IMR-90 (cell line): ENCODE measurements around the gene EVL. TPM values are rescaled to one million over a fixed set of nuclear protein-coding genes. Genes with fewer than 3 reads are reported as not detected.

Experiments
- ATAC-seq: fragments of 200-7000 bp; cut with Tn5 transposase; 2 replicates; pipeline ENCODE4 v1.9.1; 2020; ENCODE audit warnings: low read depth, mild to moderate bottlenecking, moderate library complexity
- BruUV-seq: library from RNA; stranded (reverse); fragments of 400-500 nt; replicated peaks from 2 replicates; lab custom pipeline; 2021; lab: Mats Ljungman, UMichigan
- CTCF ChIA-PET: fragments of 300-600 bp; formaldehyde crosslinking; extraction: SDS; loops from one replicate; lab custom pipeline; 2021; ENCODE audit warnings: antibody characterized with exemption; lab: Yijun Ruan, JAX
- POLR2A ChIA-PET: fragments of 300-600 bp; sonication (Branson Sonifier 250); formaldehyde crosslinking; loops from one replicate; lab custom pipeline; 2022; ENCODE audit warnings: antibody characterized with exemption; ENCODE audit not compliant: unreplicated experiment; lab: Charles Lee
- DNase-seq: peaks from one replicate; pipeline ENCODE4 v3.0.0; 2013
- H2AFZ ChIP-seq: replicated peaks from 2 replicates; pipeline ENCODE3; 2013; ENCODE audit warnings: low read length, mild to moderate bottlenecking; ENCODE audit not compliant: poor library complexity
- H2AK5ac ChIP-seq: 2 replicates; pipeline ENCODE4 v1.6.1; 2013; ENCODE audit warnings: low read depth, low read length, inconsistent platforms
- H2AK9ac ChIP-seq: replicated peaks from 2 replicates; pipeline ENCODE3; 2013; ENCODE audit warnings: mild to moderate bottlenecking, low read depth, low read length, moderate library complexity; ENCODE audit not compliant: poor library complexity
- H2BK120ac ChIP-seq: 2 replicates; pipeline ENCODE4 v1.6.1; 2013; ENCODE audit warnings: low read depth, low read length, inconsistent platforms
- H2BK15ac ChIP-seq: 3 replicates; pipeline ENCODE4 v1.6.1; 2013; ENCODE audit warnings: low read depth, low read length, inconsistent platforms
- H2BK20ac ChIP-seq: 2 replicates; pipeline ENCODE4 v1.6.1; 2013; ENCODE audit warnings: low read depth, mild to moderate bottlenecking, inconsistent platforms, low read length, moderate library complexity
- H2BK5ac ChIP-seq: 2 replicates; pipeline ENCODE4 v1.6.1; 2013; ENCODE audit warnings: mild to moderate bottlenecking, low read depth, low read length, inconsistent platforms; ENCODE audit not compliant: poor library complexity, severe bottlenecking
- H3K14ac ChIP-seq: replicated peaks from 2 replicates; pipeline ENCODE4 v1.6.1; 2013; ENCODE audit warnings: low read depth, low read length, inconsistent platforms
- H3K18ac ChIP-seq: 2 replicates; pipeline ENCODE4 v1.6.1; 2013; ENCODE audit warnings: low read depth, low read length, control low read depth
- H3K23ac ChIP-seq: 2 replicates; pipeline ENCODE4 v1.6.1; 2013; ENCODE audit warnings: low read depth, low read length, inconsistent platforms
- H3K27ac ChIP-seq: 2 replicates; pipeline ENCODE4 v1.5.1; 2013; ENCODE audit warnings: mild to moderate bottlenecking, control low read depth, low read length; ENCODE audit not compliant: insufficient read depth
- H3K27me3 ChIP-seq: 2 replicates; pipeline ENCODE4 v1.6.1; 2013; ENCODE audit warnings: low read length; ENCODE audit not compliant: control insufficient read depth, insufficient read depth
- H3K36me3 ChIP-seq: 2 replicates; pipeline ENCODE4 v1.6.1; 2013; ENCODE audit warnings: low read length, mixed read lengths; ENCODE audit not compliant: control insufficient read depth, insufficient read depth
- H3K4ac ChIP-seq: 2 replicates; pipeline ENCODE4 v1.6.1; 2013; ENCODE audit warnings: low read depth, low read length, inconsistent platforms
- H3K4me1 ChIP-seq: 2 replicates; pipeline ENCODE4 v1.6.1; 2013; ENCODE audit warnings: low read length, mixed read lengths; ENCODE audit not compliant: control insufficient read depth, insufficient read depth
- H3K4me2 ChIP-seq: 2 replicates; pipeline ENCODE4 v1.6.1; 2013; ENCODE audit warnings: low read depth, mild to moderate bottlenecking, control low read depth, low read length, moderate library complexity
- H3K4me3 ChIP-seq: 2 replicates; pipeline ENCODE4 v1.5.1; 2013; ENCODE audit warnings: low read depth, mild to moderate bottlenecking, control low read depth, low read length, moderate library complexity; ENCODE audit not compliant: insufficient read depth
- H3K56ac ChIP-seq: 2 replicates; pipeline ENCODE4 v1.6.1; 2013; ENCODE audit warnings: low read length, inconsistent platforms; ENCODE audit not compliant: insufficient read depth; ENCODE audit errors: extremely low read depth
- H3K79me1 ChIP-seq, 2 experiments: 2 replicates each; pipeline ENCODE4 v1.6.1; 2013; ENCODE audit warnings: low read length in 2 of 2, inconsistent platforms in 1 of 2, low read depth in 1 of 2
- H3K9ac ChIP-seq: 2 replicates; pipeline ENCODE4 v1.6.1; 2013; ENCODE audit warnings: low read depth, low read length, control low read depth
- H3K9me1 ChIP-seq: 2 replicates; pipeline ENCODE4 v1.6.1; 2013; ENCODE audit warnings: low read length, inconsistent platforms; ENCODE audit not compliant: insufficient read depth
- H3K9me3 ChIP-seq: 2 replicates; pipeline ENCODE4 v1.6.1; 2013; ENCODE audit warnings: low read length; ENCODE audit not compliant: control insufficient read depth, insufficient read depth
- H4K20me1 ChIP-seq: 2 replicates; pipeline ENCODE4 v1.6.1; 2013; ENCODE audit warnings: low read length, inconsistent platforms; ENCODE audit not compliant: insufficient read depth
- H4K5ac ChIP-seq: 2 replicates; pipeline ENCODE4 v1.6.1; 2013; ENCODE audit warnings: mild to moderate bottlenecking, low read depth, low read length, control low read depth
- H4K8ac ChIP-seq, 2 experiments: 2 replicates each; pipeline ENCODE4 v1.6.1; 2013; ENCODE audit warnings: low read depth in 2 of 2, low read length in 2 of 2, control low read depth in 1 of 2, inconsistent platforms in 1 of 2
- H4K91ac ChIP-seq: 2 replicates; pipeline ENCODE4 v1.6.1; 2013; ENCODE audit warnings: low read depth, low read length, inconsistent platforms; ENCODE audit not compliant: insufficient read depth
- BHLHE40 ChIP-seq: fragments of 150-350 bp; IDR thresholded peaks from 2 replicates; pipeline ENCODE4 v1.6.1; 2016; ENCODE audit warnings: mild to moderate bottlenecking, low read depth, low read length
- CEBPB ChIP-seq: IDR thresholded peaks from 2 replicates; pipeline ENCODE4 v1.6.1; 2012; ENCODE audit warnings: low read depth, low read length, improper control_type of control experiment
- CHD1 ChIP-seq: IDR thresholded peaks from 2 replicates; pipeline ENCODE4 v1.6.1; 2012; ENCODE audit warnings: low read depth, low read length, improper control_type of control experiment
- CTCF ChIP-seq: conservative IDR thresholded peaks from 2 replicates; pipeline ENCODE4 v1.5.1; 2012; ENCODE audit warnings: mild to moderate bottlenecking, low read depth, low read length, improper control_type of control experiment
- ELK1 ChIP-seq: fragments of 150-350 bp; IDR thresholded peaks from 2 replicates; pipeline ENCODE4 v1.6.1; 2016; ENCODE audit warnings: low read depth, mild to moderate bottlenecking, low read length, moderate library complexity, borderline replicate concordance
- FOS ChIP-seq: fragments of 150-350 bp; IDR thresholded peaks from 2 replicates; pipeline ENCODE4 v1.6.1; 2016; ENCODE audit warnings: low read depth, low read length
- MAFK ChIP-seq: IDR thresholded peaks from 2 replicates; pipeline ENCODE4 v1.6.1; 2012; ENCODE audit warnings: low read depth, low read length, improper control_type of control experiment
- MAZ ChIP-seq: IDR thresholded peaks from 2 replicates; pipeline ENCODE4 v1.6.1; 2012; ENCODE audit warnings: low read depth, mild to moderate bottlenecking, low read length, improper control_type of control experiment, moderate library complexity, borderline replicate concordance
- MXI1 ChIP-seq: IDR thresholded peaks from 2 replicates; pipeline ENCODE4 v1.6.1; 2012; ENCODE audit warnings: low read depth, mild to moderate bottlenecking, low read length, moderate library complexity, borderline replicate concordance
- NFE2L2 ChIP-seq: fragments of 150-350 bp; IDR thresholded peaks from 2 replicates; pipeline ENCODE4 v1.6.1; 2016; ENCODE audit warnings: low read depth, mild to moderate bottlenecking, low read length
- POLR2A ChIP-seq: IDR thresholded peaks from 2 replicates; pipeline ENCODE4 v1.6.1; 2012; ENCODE audit warnings: mild to moderate bottlenecking, low read depth, low read length
- RAD21 ChIP-seq: IDR thresholded peaks from 2 replicates; pipeline ENCODE4 v1.6.1; 2012; ENCODE audit warnings: low read length, improper control_type of control experiment
- RCOR1 ChIP-seq: IDR thresholded peaks from 2 replicates; pipeline ENCODE4 v1.6.1; 2012; ENCODE audit warnings: mild to moderate bottlenecking, low read length, improper control_type of control experiment; ENCODE audit not compliant: insufficient replicate concordance
- RFX5 ChIP-seq: IDR thresholded peaks from 2 replicates; pipeline ENCODE4 v1.8.0; 2012; ENCODE audit warnings: low read depth, mild to moderate bottlenecking, low read length, moderate library complexity
- SMC3 ChIP-seq: fragments of 150-350 bp; IDR thresholded peaks from 2 replicates; pipeline ENCODE4 v1.6.1; 2016; ENCODE audit warnings: low read depth, mild to moderate bottlenecking, antibody characterized with exemption, low read length, moderate library complexity
- USF2 ChIP-seq: fragments of 150-350 bp; IDR thresholded peaks from 2 replicates; pipeline ENCODE4 v1.6.1; 2017; ENCODE audit warnings: mild to moderate bottlenecking, antibody characterized with exemption, low read length, low read depth
- WGBS, 2 experiments: methylation state at CpG; one replicate each; pipeline versions ENCODE4 v1.1.5 to v1.1.7; 2013; ENCODE audit warnings: missing lambda C conversion rate in 2 of 2; ENCODE audit not compliant: insufficient read length in 1 of 2; ENCODE audit errors: extremely low coverage in 2 of 2; 5-methylcytosine and 5-hydroxymethylcytosine counted together
- dilution Hi-C: fragments of 300-500 bp; cut with HindIII; formaldehyde crosslinking; loops from one replicate; pipeline ENCODE4 v1.14.3; 2018; ENCODE audit warnings: low sequenced_read_pairs; ENCODE audit not compliant: unreplicated experiment
- in situ Hi-C: fragments of 300-500 bp; cut with MboI; formaldehyde crosslinking; loops from 3 replicates; pipeline ENCODE4 v1.14.3; 2019; ENCODE audit warnings: low sequenced_read_pairs, inconsistent platforms, mixed read lengths
- intact Hi-C: fragments of 100-400 bp; cut with micrococcal nuclease; formaldehyde crosslinking; loops from 2 replicates; pipeline ENCODE4 v1.10.0; 2022
- polyA plus RNA-seq, 3 experiments: library from polyadenylated mRNA; depleted of rRNA; stranded (reverse); fragments of >200 nt; gene quantifications; 2 replicates each; pipeline ENCODE4 v1.2.3, GENCODE V29; 2012; ENCODE audit warnings: low replicate concordance in 1 of 3
- total RNA-seq: library from RNA; depleted of rRNA; stranded (reverse); fragments of >200 nt; gene quantifications from 2 replicates; pipeline ENCODE4 v1.2.3, GENCODE V29; 2012

The EVL gene
- total and polyA plus RNA-seq, 2 of the 4 experiments (the other 2 are of a cell fraction): 7.2 to 36.5 TPM

- no peak overlapping the region for H3K4me3 ChIP-seq
- peaks cover 3% of the 10 kb centered on the region; the same call in 1 of the 2 replicates for H3K4me1 ChIP-seq
- H2AK5ac ChIP-seq: no peak overlapping the region
- ATAC-seq (no peak), DNase-seq (no peak)
- in situ Hi-C loops (no loop called here), dilution Hi-C loops (no loop called here), intact Hi-C loops (no loop called here)
- no peak overlapping the region for H3K9ac ChIP-seq
- no TSS peak for BruUV-seq
- H3K36me3 ChIP-seq: no peaks in the 10 kb centered on the region
- no peak overlapping the region for H2BK5ac ChIP-seq
- H2AK9ac ChIP-seq: no peak overlapping the region
- no peak overlapping the region for H2BK120ac ChIP-seq
- peaks cover 3% of the 10 kb centered on the region; the same call in 1 of the 2 replicates for H3K9me1 ChIP-seq
- H4K91ac ChIP-seq: no peak overlapping the region
- H3K18ac ChIP-seq: no peak overlapping the region
- H3K23ac ChIP-seq: no peak overlapping the region
- H4K5ac ChIP-seq: no peak overlapping the region
- ChIA-PET CTCF (no interaction called here), POLR2A (no interaction called here)
- no peak overlapping the region for H3K56ac ChIP-seq
- H3K4ac ChIP-seq: no peak overlapping the region
- H4K8ac ChIP-seq: no peak overlapping the region
- H3K79me1 ChIP-seq: peaks cover 5 to 21% of the 10 kb centered on the region in 2 experiments; a peak in 2 of 4 replicates
- no peak overlapping the region for H2AFZ ChIP-seq
- peaks cover 17% of the 10 kb centered on the region for H4K20me1 ChIP-seq
- no peaks in the 10 kb centered on the region for H3K27me3 ChIP-seq
- H3K27ac ChIP-seq: no peak overlapping the region
- H2BK15ac ChIP-seq: no peak overlapping the region
- H3K14ac ChIP-seq: no peak overlapping the region
- H3K4me2 ChIP-seq: no peak overlapping the region
- 100% methylated on average over 4 of the region's 14 CpGs; no CpG with 5 or more reads in 1 of the 2 experiments for WGBS, 2 experiments
- no peak overlapping the region for H2BK20ac ChIP-seq
- H3K9me3 ChIP-seq: no peaks in the 10 kb centered on the region
- TF ChIP-seq RAD21: no peak
- no peak for TF ChIP-seq MAFK
- TF ChIP-seq CEBPB: no peak
- TF ChIP-seq CHD1: no peak
- no peak for TF ChIP-seq FOS
- TF ChIP-seq NFE2L2: no peak
- TF ChIP-seq SMC3: no peak
- TF ChIP-seq ELK1: no peak
- TF ChIP-seq RCOR1: no peak
- no peak for TF ChIP-seq CTCF
- TF ChIP-seq RFX5: no peak
- no peak for TF ChIP-seq POLR2A
- no peak for TF ChIP-seq MXI1
- TF ChIP-seq BHLHE40: no peak
- TF ChIP-seq MAZ: no peak
- TF ChIP-seq USF2: no peak
These were observed 7.6 kb downstream of the EVL start for GRCh38 chr14:100072783-100073346.
